Activated B cell treated with CpG ODN at 0.5 μM for 24 hours (primary cell): Measurements from ENCODE around the gene SPOP. TPM values are rescaled to one million over a fixed set of nuclear protein-coding genes. Genes with fewer than 3 reads are reported as not detected.

ENCODE experiments used
- ATAC-seq: fragments of 200-7000 bp; cut with Tn5 transposase; one replicate; pipeline ENCODE4 v1.10.0; 2021; ENCODE audit warnings: low read depth, mild to moderate bottlenecking, moderate library complexity
- CTCF ChIA-PET: fragments of 350-600 bp; sonication (Branson Sonifier 250); formaldehyde crosslinking; loops from one replicate; lab custom pipeline; 2021; ENCODE audit warnings: antibody characterized with exemption; lab: Charles Lee
- POLR2A ChIA-PET: fragments of 350-600 bp; sonication (Branson Sonifier 250); formaldehyde crosslinking; loops from one replicate; lab custom pipeline; 2021; ENCODE audit warnings: antibody characterized with exemption; lab: Charles Lee
- DNase-seq: peaks from one replicate; pipeline ENCODE4 v3.0.0; 2022
- H3K27ac Mint-ChIP-seq: one replicate; pipeline ENCODE4 v1.8.0; 2020; ENCODE audit warnings: mixed read lengths
- H3K27me3 Mint-ChIP-seq: one replicate; pipeline ENCODE4 v1.8.0; 2021; ENCODE audit warnings: mixed read lengths
- H3K36me3 Mint-ChIP-seq: one replicate; pipeline ENCODE4 v1.8.0; 2021; ENCODE audit warnings: low read depth, mixed read lengths
- H3K4me1 Mint-ChIP-seq: one replicate; pipeline ENCODE4 v1.8.0; 2021; ENCODE audit warnings: mixed read lengths
- H3K4me3 Mint-ChIP-seq: one replicate; pipeline ENCODE4 v1.8.0; 2020; ENCODE audit warnings: mild to moderate bottlenecking, mixed read lengths
- H3K9me3 Mint-ChIP-seq: one replicate; pipeline ENCODE4 v1.8.0; 2020; ENCODE audit warnings: mixed read lengths
- intact Hi-C: fragments of 100-400 bp; cut with micrococcal nuclease; formaldehyde crosslinking; loops from one replicate; pipeline ENCODE4 v1.15.1; 2024
- total RNA-seq: library from RNA; stranded (reverse); gene quantifications from 2 replicates; pipeline ENCODE4 v1.2.3, GENCODE V29; 2022
- TF ChIP-seq, protein P1 (sequence below): fragments of 200-600 bp; IDR thresholded peaks from one replicate; pipeline ENCODE4 v1.8.0; 2022; ENCODE audit warnings: antibody characterized with exemption, mild to moderate bottlenecking

SPOP gene
- total RNA-seq, 1 donor from 2014 or later = 65.8 TPM

DNA sequence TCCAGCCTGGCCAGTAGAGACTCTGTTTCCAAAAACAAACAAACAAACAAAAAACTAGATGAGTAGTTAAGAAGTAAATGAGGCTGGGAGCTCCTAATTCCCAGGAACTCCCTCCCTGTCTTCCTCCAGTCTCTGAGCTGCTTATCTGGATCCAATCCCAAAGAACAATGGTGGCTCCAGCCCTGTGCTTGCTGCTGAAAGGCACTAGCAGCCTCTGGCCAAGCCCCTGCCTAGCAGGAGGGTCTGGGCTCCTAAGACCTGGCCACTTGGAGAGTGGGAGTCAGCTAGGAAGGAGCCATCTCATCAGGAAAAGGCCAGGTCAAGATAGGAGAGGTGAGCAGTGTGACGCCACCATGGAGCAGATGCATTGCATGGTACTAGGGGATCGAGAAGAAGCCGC is 44.2 kb upstream of the SPOP start:
- DNase-seq (no peak), ATAC-seq (no peak)
- H3K9me3 Mint-ChIP-seq = no peaks in the 10 kb centered on the region
- H3K36me3 Mint-ChIP-seq = peaks cover 85% of the 10 kb centered on the region
- TF ChIP-seq, protein P1, sequence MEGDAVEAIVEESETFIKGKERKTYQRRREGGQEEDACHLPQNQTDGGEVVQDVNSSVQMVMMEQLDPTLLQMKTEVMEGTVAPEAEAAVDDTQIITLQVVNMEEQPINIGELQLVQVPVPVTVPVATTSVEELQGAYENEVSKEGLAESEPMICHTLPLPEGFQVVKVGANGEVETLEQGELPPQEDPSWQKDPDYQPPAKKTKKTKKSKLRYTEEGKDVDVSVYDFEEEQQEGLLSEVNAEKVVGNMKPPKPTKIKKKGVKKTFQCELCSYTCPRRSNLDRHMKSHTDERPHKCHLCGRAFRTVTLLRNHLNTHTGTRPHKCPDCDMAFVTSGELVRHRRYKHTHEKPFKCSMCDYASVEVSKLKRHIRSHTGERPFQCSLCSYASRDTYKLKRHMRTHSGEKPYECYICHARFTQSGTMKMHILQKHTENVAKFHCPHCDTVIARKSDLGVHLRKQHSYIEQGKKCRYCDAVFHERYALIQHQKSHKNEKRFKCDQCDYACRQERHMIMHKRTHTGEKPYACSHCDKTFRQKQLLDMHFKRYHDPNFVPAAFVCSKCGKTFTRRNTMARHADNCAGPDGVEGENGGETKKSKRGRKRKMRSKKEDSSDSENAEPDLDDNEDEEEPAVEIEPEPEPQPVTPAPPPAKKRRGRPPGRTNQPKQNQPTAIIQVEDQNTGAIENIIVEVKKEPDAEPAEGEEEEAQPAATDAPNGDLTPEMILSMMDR = no peak
- intact Hi-C loops = no loop called here
- H3K4me1 Mint-ChIP-seq = peaks cover 21% of the 10 kb centered on the region
- POLR2A ChIA-PET = interaction anchor here (0.7 kb wide), 1 partner anchor 55 kb away, joined by 4 read pairs; no protein-coding TSS in a partner anchor
- no peak overlapping the region for H3K4me3 Mint-ChIP-seq
- H3K27me3 Mint-ChIP-seq = no peaks in the 10 kb centered on the region
- no peak overlapping the region for H3K27ac Mint-ChIP-seq
- CTCF ChIA-PET = interaction anchor here (1.3 kb wide), 1 partner anchor 165 kb away, joined by 3 read pairs; no protein-coding TSS in a partner anchor

DNA sequence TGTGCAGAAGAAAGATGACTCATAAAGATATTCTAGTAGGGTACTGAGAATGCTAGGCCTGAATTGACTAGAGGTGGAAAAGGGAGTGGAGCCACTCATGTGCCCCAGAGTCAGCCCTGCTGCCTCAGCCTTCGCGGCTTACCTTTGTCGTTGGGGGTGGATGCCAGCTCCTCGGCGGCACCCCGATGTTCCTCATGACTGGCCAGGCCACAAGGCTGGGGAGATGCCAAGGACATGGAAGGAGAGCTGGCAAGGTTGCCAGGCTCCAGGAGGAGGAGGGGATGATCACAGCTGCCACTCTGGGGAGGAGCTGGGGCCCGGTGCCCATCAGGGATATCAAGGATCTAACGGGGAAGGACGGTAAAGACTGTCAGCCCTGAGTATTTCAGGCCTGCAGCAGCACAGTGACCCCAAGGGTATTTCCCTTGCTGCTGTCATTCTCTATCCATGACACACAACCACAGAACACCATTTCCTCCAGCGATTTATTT is 39.5 kb upstream of the SPOP start:
- intact Hi-C loops = no loop called here
- POLR2A ChIA-PET = no interaction called here
- H3K27ac Mint-ChIP-seq = no peak overlapping the region

DNA sequence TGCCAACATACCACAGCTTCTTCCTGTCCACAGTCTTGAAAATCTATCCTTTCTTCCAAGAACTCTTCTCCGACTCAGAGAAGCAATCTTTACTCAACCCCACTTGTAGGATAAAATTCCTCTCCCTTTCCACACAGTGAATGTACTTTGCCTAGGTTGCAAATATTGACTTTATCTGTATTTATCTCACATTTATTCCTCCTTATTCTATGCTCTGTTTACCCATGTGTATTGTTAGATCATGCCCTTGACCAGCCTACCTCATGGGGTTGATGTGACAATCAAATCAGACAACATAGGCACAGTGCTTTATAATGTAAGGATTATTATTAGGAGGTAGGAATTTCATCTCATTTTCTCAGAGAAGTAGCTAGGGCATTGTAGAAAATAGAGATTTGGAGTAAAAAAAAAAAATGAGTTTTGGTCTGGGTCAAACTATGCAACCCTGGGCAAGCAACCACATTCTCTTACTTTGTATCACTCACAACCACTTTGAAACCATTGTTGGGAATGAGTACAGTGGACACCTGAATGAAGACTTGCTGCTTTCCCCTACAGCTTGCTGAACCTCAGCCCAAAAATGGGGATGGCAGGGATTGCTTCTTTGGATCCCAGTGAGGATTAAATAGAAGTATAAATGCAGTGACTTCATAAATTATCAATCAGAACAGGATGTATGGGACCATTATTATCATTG is 38.9 kb upstream of the SPOP start:
- Mint-ChIP-seq H3K27ac (peak overlapping the region; percentile 61), H3K27me3 (no peaks in the 10 kb centered on the region), H3K4me1 (peaks cover 14% of the 10 kb centered on the region), H3K36me3 (peaks cover 90% of the 10 kb centered on the region), H3K4me3 (no peak overlapping the region), H3K9me3 (no peaks in the 10 kb centered on the region)
- TF ChIP-seq, protein P1 = no peak
- ChIA-PET POLR2A (no interaction called here), CTCF (interaction anchor here (1.0 to 1.4 kb wide), 3 partner anchors 8 to 62 kb away, joined by 3 read pairs; partner anchors contain the start of gene SLC35B1)
- ATAC-seq = no peak
- intact Hi-C loops = no loop called here
- no peak for DNase-seq

More for the DNA sequence above, 39.5 kb upstream of the SPOP start:
- TF ChIP-seq, protein P1 = no peak
- DNase-seq = no peak
- Mint-ChIP-seq H3K4me3 (no peak overlapping the region), H3K9me3 (no peaks in the 10 kb centered on the region), H3K36me3 (peaks cover 89% of the 10 kb centered on the region), H3K27me3 (no peaks in the 10 kb centered on the region), H3K4me1 (peaks cover 14% of the 10 kb centered on the region)
- no peak for ATAC-seq
- CTCF ChIA-PET = interaction anchor here (1.4 kb wide), 2 partner anchors 9 to 10 kb away, joined by 3 read pairs; partner anchors contain the start of gene SLC35B1

DNA sequence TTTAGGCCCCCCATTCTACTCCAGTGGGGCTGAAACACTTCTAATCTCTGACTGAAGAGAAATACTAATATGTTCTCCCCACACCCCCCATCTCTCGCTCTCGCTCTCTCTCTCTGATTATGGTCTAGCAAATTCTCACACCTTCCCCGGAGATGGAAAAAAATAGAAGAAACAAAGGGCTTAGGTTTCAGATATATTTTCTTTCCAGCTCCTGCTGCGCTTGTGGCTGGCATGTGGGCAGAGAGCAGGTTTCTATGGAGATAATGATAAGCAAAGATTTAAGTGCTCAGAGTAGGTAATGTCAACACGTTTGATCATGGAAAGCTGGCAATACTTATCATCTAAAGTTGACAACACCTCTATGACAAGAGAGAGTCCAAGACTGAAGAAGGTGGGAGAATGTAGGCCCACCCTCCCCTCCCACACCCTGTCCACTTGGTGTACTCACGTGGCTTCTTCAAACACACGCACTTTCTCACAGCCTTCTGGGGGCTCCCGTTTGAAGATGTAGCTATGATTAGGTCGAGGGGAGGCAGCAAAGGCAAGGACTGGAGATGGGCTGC is 37.9 kb upstream of the SPOP start:
- Mint-ChIP-seq H3K27ac (peak overlapping the region; percentile 35), H3K9me3 (no peaks in the 10 kb centered on the region), H3K27me3 (no peaks in the 10 kb centered on the region), H3K4me1 (peaks cover 14% of the 10 kb centered on the region), H3K4me3 (no peak overlapping the region), H3K36me3 (peaks cover 88% of the 10 kb centered on the region)
- intact Hi-C loops = no loop called here
- ATAC-seq (no peak), DNase-seq (no peak)
- ChIA-PET POLR2A (interaction anchor here (0.5 to 1.4 kb wide), 2 partner anchors 10 to 49 kb away, joined by 6 to 7 read pairs; partner anchors contain the start of gene FAM117A), CTCF (interaction anchor here (1.0 to 1.4 kb wide), 3 partner anchors 7 to 63 kb away, joined by 3 read pairs; partner anchors contain the start of gene SLC35B1)
- TF ChIP-seq, protein P1 = no peak

DNA sequence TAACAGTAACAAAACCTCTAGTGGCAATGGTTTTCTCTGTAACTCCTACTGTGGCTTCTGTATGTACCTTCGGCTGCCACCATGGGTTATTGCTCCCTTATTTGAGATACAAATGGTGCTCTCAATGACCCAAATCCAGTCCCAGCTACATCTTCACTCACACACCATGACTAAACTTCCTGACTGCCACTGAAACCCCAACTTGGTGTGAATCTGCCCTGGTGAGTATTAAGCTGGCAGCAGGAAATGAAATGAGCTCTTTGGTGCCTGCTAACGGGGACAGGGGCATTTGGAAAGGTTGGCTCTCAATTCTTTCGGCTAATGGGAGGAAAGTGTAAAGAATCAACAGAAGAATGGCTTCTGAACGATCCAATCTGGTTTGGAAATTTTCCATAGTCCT is 37.3 kb upstream of the SPOP start:
- H3K9me3 Mint-ChIP-seq = no peaks in the 10 kb centered on the region
- peak overlapping the region; percentile 67 for H3K27ac Mint-ChIP-seq
- ChIA-PET POLR2A (interaction anchor here (0.5 to 1.4 kb wide), 3 partner anchors 9 to 78 kb away, joined by 3 to 7 read pairs (median 6); partner anchors contain the start of gene FAM117A), CTCF (no interaction called here)
- intact Hi-C loops = no loop called here
- H3K27me3 Mint-ChIP-seq = no peaks in the 10 kb centered on the region
- H3K4me3 Mint-ChIP-seq = no peak overlapping the region
- H3K4me1 Mint-ChIP-seq = peaks cover 14% of the 10 kb centered on the region
- DNase-seq (no peak), ATAC-seq (no peak)
- H3K36me3 Mint-ChIP-seq = peaks cover 87% of the 10 kb centered on the region
- TF ChIP-seq, protein P1 = no peak
